Ishikawa (cell line): ENCODE data around the gene COL24A1.

Experiments used
- CEBPB ChIP-seq: IDR thresholded peaks from 2 replicates; pipeline ENCODE4 v1.6.1; 2012
- EGR1 ChIP-seq: IDR thresholded peaks from 2 replicates; pipeline ENCODE4 v1.6.1; 2012
- EP300 ChIP-seq: IDR thresholded peaks from 2 replicates; pipeline ENCODE4 v1.6.1; 2012; ENCODE audit warnings: borderline replicate concordance
- TAF1 ChIP-seq: IDR thresholded peaks from 2 replicates; pipeline ENCODE4 v1.6.1; 2012; ENCODE audit warnings: low read depth, mild to moderate bottlenecking
- TF ChIP-seq, protein P1 (sequence below): IDR thresholded peaks from 2 replicates; pipeline ENCODE4 v1.6.1; 2012; ENCODE audit warnings: low read depth, mild to moderate bottlenecking
- TF ChIP-seq, protein P2 (sequence below): IDR thresholded peaks from 2 replicates; pipeline ENCODE4 v1.6.1; 2012

DNA sequence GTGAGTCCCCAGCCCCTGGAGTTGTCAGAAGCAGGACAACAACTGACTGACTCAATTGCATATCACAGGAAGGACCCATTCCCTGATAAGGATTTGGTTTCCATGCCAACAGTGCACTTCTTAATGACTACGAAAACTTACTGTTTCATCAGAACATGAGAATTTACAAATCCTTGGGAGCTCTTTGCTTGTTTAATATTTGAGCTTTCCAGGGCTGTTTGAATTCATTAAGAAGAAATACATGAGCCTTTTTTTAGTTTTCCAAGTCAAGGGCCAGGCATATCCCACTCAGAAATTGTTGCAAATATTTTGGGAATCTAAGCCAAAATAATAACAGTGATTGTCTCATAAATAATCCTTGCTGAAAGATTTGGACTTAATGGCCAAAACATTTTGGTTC is 27.2 kb upstream of the COL24A1 start:
- TF ChIP-seq, protein P1, sequence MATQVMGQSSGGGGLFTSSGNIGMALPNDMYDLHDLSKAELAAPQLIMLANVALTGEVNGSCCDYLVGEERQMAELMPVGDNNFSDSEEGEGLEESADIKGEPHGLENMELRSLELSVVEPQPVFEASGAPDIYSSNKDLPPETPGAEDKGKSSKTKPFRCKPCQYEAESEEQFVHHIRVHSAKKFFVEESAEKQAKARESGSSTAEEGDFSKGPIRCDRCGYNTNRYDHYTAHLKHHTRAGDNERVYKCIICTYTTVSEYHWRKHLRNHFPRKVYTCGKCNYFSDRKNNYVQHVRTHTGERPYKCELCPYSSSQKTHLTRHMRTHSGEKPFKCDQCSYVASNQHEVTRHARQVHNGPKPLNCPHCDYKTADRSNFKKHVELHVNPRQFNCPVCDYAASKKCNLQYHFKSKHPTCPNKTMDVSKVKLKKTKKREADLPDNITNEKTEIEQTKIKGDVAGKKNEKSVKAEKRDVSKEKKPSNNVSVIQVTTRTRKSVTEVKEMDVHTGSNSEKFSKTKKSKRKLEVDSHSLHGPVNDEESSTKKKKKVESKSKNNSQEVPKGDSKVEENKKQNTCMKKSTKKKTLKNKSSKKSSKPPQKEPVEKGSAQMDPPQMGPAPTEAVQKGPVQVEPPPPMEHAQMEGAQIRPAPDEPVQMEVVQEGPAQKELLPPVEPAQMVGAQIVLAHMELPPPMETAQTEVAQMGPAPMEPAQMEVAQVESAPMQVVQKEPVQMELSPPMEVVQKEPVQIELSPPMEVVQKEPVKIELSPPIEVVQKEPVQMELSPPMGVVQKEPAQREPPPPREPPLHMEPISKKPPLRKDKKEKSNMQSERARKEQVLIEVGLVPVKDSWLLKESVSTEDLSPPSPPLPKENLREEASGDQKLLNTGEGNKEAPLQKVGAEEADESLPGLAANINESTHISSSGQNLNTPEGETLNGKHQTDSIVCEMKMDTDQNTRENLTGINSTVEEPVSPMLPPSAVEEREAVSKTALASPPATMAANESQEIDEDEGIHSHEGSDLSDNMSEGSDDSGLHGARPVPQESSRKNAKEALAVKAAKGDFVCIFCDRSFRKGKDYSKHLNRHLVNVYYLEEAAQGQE = no peak
- TF ChIP-seq TAF1 (no peak), EP300 (no peak), EGR1 (no peak), CEBPB (no peak)
- TF ChIP-seq, protein P2, sequence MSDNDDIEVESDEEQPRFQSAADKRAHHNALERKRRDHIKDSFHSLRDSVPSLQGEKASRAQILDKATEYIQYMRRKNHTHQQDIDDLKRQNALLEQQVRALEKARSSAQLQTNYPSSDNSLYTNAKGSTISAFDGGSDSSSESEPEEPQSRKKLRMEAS = no peak
